GM23338 (cell line): Measurements from ENCODE around the gene AIP. TPM values are rescaled to one million over a fixed set of nuclear protein-coding genes. Genes with fewer than 3 reads are reported as not detected.

Experiments used
- ATAC-seq: fragments of 200-7000 bp; cut with Tn5 transposase; 3 replicates; pipeline ENCODE4 v1.9.1; 2020
- DNase-seq: peaks from one replicate; pipeline ENCODE4 v3.0.0-alpha.2; 2015; ENCODE audit warnings: low spot score
- H2AFZ ChIP-seq: fragments of 200-600 bp; sonication (generic); 2 replicates; pipeline ENCODE4 v1.8.0; 2016; ENCODE audit warnings: antibody characterized with exemption, mild to moderate bottlenecking, moderate library complexity
- H3F3A ChIP-seq: fragments of 200-600 bp; sonication (generic); replicated peaks from 2 replicates; pipeline ENCODE4 v1.8.0; 2017; ENCODE audit warnings: antibody characterized with exemption, mixed run types, low read depth
- H3K27ac ChIP-seq: fragments of 200-600 bp; sonication (generic); 2 replicates; pipeline ENCODE4 v1.6.1; 2016; ENCODE audit warnings: low read depth
- H3K27me3 ChIP-seq: fragments of 200-600 bp; sonication (generic); 2 replicates; pipeline ENCODE4 v1.8.0; 2016; ENCODE audit warnings: mild to moderate bottlenecking, mixed run types, moderate library complexity; ENCODE audit not compliant: insufficient read depth
- H3K36me3 ChIP-seq: fragments of 200-600 bp; sonication (generic); 2 replicates; pipeline ENCODE4 v1.8.0; 2016; ENCODE audit warnings: mild to moderate bottlenecking; ENCODE audit not compliant: insufficient read depth
- H3K4me1 ChIP-seq: fragments of 200-600 bp; sonication (generic); 2 replicates; pipeline ENCODE4 v1.8.0; 2016; ENCODE audit warnings: mild to moderate bottlenecking, moderate library complexity; ENCODE audit not compliant: insufficient read depth
- H3K4me2 ChIP-seq: fragments of 200-600 bp; sonication (generic); 2 replicates; pipeline ENCODE4 v1.7.1; 2017; ENCODE audit warnings: mixed run types
- H3K4me3 ChIP-seq: fragments of 200-600 bp; sonication (generic); 2 replicates; pipeline ENCODE4 v1.6.1; 2016; ENCODE audit warnings: mixed run types
- H3K79me2 ChIP-seq: fragments of 200-600 bp; sonication (generic); replicated peaks from 2 replicates; pipeline ENCODE4 v1.8.0; 2017; ENCODE audit warnings: mild to moderate bottlenecking; ENCODE audit not compliant: insufficient read depth
- H3K9me2 ChIP-seq: fragments of 200-600 bp; sonication (generic); 2 replicates; pipeline ENCODE4 v1.8.0; 2017; ENCODE audit not compliant: insufficient read depth
- H4K20me1 ChIP-seq: fragments of 200-600 bp; sonication (generic); replicated peaks from 2 replicates; pipeline ENCODE4 v1.8.0; 2017; ENCODE audit warnings: mild to moderate bottlenecking; ENCODE audit not compliant: insufficient read depth
- H3K27ac Mint-ChIP-seq: 2 replicates; pipeline ENCODE4 v1.8.0; 2020; ENCODE audit warnings: inconsistent platforms, mild to moderate bottlenecking, moderate library complexity, mixed read lengths
- H3K27me3 Mint-ChIP-seq: 3 replicates; pipeline ENCODE4 v1.8.0; 2022; ENCODE audit warnings: low read depth, mild to moderate bottlenecking, moderate library complexity, mixed read lengths, inconsistent platforms; ENCODE audit not compliant: insufficient read depth, poor library complexity
- H3K36me3 Mint-ChIP-seq: 3 replicates; pipeline ENCODE4 v1.8.0; 2021; ENCODE audit warnings: low read depth, mild to moderate bottlenecking, inconsistent platforms, moderate library complexity, mixed read lengths
- H3K4me1 Mint-ChIP-seq: 3 replicates; pipeline ENCODE4 v1.8.0; 2020; ENCODE audit warnings: mild to moderate bottlenecking, inconsistent platforms, mixed read lengths
- H3K4me3 Mint-ChIP-seq: 3 replicates; pipeline ENCODE4 v1.8.0; 2021; ENCODE audit warnings: moderate library complexity, mild to moderate bottlenecking, inconsistent platforms, mixed read lengths
- H3K9me3 Mint-ChIP-seq: 3 replicates; pipeline ENCODE4 v1.8.0; 2020; ENCODE audit warnings: moderate library complexity, mild to moderate bottlenecking, inconsistent platforms, mixed read lengths
- CREB1 ChIP-seq: fragments of 250-450 bp; sonication (Bioruptor Pico); IDR thresholded peaks from 2 replicates; pipeline ENCODE4 v1.5.0; 2020; ENCODE audit warnings: low read depth, mild to moderate bottlenecking, moderate library complexity
- ETS1 ChIP-seq: IDR thresholded peaks from 2 replicates; pipeline ENCODE4 v1.6.1; 2016; ENCODE audit warnings: antibody characterized with exemption
- EZH2 ChIP-seq: fragments of 200-600 bp; sonication (generic); IDR thresholded peaks from one replicate; pipeline ENCODE4 v1.8.0; 2017; ENCODE audit warnings: antibody characterized with exemption, mild to moderate bottlenecking, low read depth; ENCODE audit not compliant: unreplicated experiment
- EZH2phosphoT487 ChIP-seq: fragments of 200-600 bp; sonication (generic); IDR thresholded peaks from one replicate; pipeline ENCODE4 v1.8.1; 2018; ENCODE audit warnings: antibody characterized with exemption; ENCODE audit not compliant: unreplicated experiment
- JUNB ChIP-seq: IDR thresholded peaks from one replicate; pipeline ENCODE4 v1.6.1; 2016; ENCODE audit warnings: antibody characterized with exemption; ENCODE audit not compliant: unreplicated experiment
- NANOG ChIP-seq: IDR thresholded peaks from 2 replicates; pipeline ENCODE4 v1.6.1; 2016; ENCODE audit warnings: antibody characterized with exemption, borderline replicate concordance
- POLR2AphosphoS5 ChIP-seq: IDR thresholded peaks from 2 replicates; pipeline ENCODE4 v1.6.1; 2016; ENCODE audit warnings: antibody characterized with exemption, low read depth
- STAT1 ChIP-seq: IDR thresholded peaks from one replicate; pipeline ENCODE4 v1.6.1; 2016; ENCODE audit warnings: antibody characterized with exemption; ENCODE audit not compliant: unreplicated experiment
- ZNF114 ChIP-seq: fragments of 250-450 bp; sonication (Bioruptor Pico); IDR thresholded peaks from 2 replicates; pipeline ENCODE4 v1.5.0; 2020; ENCODE audit warnings: mild to moderate bottlenecking, moderate library complexity
- ZNF331 ChIP-seq: fragments of 250-450 bp; sonication (Bioruptor Pico); IDR thresholded peaks from 2 replicates; pipeline ENCODE4 v1.5.0; 2020; ENCODE audit warnings: low read depth, mild to moderate bottlenecking, moderate library complexity
- polyA plus RNA-seq: library from polyadenylated mRNA; unstranded; fragments of >200 nt; fragmentation: Nextera tagmentation; extraction: Ambion mirVana; gene quantifications from 2 replicates; pipeline ENCODE4 v1.2.1, GENCODE V29; 2016
- total RNA-seq: library from RNA; depleted of rRNA; stranded (reverse); fragments of >200 nt; shearing (Covaris generic); gene quantifications from 2 replicates; pipeline ENCODE4 v1.2.3, GENCODE V29; 2014
- TF ChIP-seq, protein P1 (sequence below), 2 experiments: fragments of 200-600 bp in 1 of 2; sonication (generic) in 1 of 2; conservative IDR thresholded peaks; 2 replicates each; pipeline versions ENCODE4 v1.5.1 to v1.6.1; 2016 to 2017; ENCODE audit warnings: antibody characterized with exemption in 2 of 2, low read depth in 2 of 2, mild to moderate bottlenecking in 2 of 2, moderate library complexity in 1 of 2
- TF ChIP-seq, protein P2 (sequence below): IDR thresholded peaks from one replicate; pipeline ENCODE4 v1.6.1; 2018; ENCODE audit warnings: antibody characterized with exemption; ENCODE audit not compliant: unreplicated experiment
- TF ChIP-seq, protein P3 (sequence below): fragments of 250-450 bp; sonication (Bioruptor Pico); IDR thresholded peaks from 2 replicates; pipeline ENCODE4 v1.5.0; 2020; ENCODE audit warnings: mild to moderate bottlenecking, moderate library complexity

AIP gene
- total and polyA plus RNA-seq, 2 experiments from 2014 or later = 29.1 to 32.1 TPM

DNA sequence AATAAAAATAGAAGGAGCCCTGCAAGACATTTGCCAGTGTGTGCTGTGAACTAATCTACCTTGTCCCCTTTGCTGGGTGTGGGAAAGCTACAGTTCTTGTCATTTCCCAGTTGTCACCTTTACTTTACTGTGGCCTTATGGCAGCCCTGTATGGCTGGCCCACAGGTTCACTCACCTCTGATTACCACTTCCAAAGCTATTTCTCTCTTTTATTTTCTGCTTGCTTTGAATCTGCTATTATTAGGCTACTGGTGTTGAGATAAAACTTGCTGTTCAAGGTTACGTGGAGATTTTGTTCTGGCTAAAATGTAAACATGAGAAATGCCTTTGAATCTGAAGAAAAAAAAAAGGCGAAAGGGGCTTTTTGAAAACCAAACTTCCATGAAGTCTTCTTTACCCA, 50.1 kb downstream of the AIP start:
- TF ChIP-seq CREB1 (CRISPR knock-in tag) (no peak), ETS1 (no peak), EZH2 (no peak), NANOG (no peak), STAT1 (no peak), POLR2AphosphoS5 (no peak), JUNB (no peak), EZH2phosphoT487 (no peak), ZNF331 (no peak), ZNF114 (CRISPR knock-in tag) (no peak)
- TF ChIP-seq, protein P1, sequence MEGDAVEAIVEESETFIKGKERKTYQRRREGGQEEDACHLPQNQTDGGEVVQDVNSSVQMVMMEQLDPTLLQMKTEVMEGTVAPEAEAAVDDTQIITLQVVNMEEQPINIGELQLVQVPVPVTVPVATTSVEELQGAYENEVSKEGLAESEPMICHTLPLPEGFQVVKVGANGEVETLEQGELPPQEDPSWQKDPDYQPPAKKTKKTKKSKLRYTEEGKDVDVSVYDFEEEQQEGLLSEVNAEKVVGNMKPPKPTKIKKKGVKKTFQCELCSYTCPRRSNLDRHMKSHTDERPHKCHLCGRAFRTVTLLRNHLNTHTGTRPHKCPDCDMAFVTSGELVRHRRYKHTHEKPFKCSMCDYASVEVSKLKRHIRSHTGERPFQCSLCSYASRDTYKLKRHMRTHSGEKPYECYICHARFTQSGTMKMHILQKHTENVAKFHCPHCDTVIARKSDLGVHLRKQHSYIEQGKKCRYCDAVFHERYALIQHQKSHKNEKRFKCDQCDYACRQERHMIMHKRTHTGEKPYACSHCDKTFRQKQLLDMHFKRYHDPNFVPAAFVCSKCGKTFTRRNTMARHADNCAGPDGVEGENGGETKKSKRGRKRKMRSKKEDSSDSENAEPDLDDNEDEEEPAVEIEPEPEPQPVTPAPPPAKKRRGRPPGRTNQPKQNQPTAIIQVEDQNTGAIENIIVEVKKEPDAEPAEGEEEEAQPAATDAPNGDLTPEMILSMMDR (conservative IDR thresholded peaks at IDR 0.05; ENCODE audit: low read depth in 2 of 2) = no peak
- TF ChIP-seq, protein P2, sequence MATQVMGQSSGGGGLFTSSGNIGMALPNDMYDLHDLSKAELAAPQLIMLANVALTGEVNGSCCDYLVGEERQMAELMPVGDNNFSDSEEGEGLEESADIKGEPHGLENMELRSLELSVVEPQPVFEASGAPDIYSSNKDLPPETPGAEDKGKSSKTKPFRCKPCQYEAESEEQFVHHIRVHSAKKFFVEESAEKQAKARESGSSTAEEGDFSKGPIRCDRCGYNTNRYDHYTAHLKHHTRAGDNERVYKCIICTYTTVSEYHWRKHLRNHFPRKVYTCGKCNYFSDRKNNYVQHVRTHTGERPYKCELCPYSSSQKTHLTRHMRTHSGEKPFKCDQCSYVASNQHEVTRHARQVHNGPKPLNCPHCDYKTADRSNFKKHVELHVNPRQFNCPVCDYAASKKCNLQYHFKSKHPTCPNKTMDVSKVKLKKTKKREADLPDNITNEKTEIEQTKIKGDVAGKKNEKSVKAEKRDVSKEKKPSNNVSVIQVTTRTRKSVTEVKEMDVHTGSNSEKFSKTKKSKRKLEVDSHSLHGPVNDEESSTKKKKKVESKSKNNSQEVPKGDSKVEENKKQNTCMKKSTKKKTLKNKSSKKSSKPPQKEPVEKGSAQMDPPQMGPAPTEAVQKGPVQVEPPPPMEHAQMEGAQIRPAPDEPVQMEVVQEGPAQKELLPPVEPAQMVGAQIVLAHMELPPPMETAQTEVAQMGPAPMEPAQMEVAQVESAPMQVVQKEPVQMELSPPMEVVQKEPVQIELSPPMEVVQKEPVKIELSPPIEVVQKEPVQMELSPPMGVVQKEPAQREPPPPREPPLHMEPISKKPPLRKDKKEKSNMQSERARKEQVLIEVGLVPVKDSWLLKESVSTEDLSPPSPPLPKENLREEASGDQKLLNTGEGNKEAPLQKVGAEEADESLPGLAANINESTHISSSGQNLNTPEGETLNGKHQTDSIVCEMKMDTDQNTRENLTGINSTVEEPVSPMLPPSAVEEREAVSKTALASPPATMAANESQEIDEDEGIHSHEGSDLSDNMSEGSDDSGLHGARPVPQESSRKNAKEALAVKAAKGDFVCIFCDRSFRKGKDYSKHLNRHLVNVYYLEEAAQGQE = no peak
- TF ChIP-seq, protein P3, sequence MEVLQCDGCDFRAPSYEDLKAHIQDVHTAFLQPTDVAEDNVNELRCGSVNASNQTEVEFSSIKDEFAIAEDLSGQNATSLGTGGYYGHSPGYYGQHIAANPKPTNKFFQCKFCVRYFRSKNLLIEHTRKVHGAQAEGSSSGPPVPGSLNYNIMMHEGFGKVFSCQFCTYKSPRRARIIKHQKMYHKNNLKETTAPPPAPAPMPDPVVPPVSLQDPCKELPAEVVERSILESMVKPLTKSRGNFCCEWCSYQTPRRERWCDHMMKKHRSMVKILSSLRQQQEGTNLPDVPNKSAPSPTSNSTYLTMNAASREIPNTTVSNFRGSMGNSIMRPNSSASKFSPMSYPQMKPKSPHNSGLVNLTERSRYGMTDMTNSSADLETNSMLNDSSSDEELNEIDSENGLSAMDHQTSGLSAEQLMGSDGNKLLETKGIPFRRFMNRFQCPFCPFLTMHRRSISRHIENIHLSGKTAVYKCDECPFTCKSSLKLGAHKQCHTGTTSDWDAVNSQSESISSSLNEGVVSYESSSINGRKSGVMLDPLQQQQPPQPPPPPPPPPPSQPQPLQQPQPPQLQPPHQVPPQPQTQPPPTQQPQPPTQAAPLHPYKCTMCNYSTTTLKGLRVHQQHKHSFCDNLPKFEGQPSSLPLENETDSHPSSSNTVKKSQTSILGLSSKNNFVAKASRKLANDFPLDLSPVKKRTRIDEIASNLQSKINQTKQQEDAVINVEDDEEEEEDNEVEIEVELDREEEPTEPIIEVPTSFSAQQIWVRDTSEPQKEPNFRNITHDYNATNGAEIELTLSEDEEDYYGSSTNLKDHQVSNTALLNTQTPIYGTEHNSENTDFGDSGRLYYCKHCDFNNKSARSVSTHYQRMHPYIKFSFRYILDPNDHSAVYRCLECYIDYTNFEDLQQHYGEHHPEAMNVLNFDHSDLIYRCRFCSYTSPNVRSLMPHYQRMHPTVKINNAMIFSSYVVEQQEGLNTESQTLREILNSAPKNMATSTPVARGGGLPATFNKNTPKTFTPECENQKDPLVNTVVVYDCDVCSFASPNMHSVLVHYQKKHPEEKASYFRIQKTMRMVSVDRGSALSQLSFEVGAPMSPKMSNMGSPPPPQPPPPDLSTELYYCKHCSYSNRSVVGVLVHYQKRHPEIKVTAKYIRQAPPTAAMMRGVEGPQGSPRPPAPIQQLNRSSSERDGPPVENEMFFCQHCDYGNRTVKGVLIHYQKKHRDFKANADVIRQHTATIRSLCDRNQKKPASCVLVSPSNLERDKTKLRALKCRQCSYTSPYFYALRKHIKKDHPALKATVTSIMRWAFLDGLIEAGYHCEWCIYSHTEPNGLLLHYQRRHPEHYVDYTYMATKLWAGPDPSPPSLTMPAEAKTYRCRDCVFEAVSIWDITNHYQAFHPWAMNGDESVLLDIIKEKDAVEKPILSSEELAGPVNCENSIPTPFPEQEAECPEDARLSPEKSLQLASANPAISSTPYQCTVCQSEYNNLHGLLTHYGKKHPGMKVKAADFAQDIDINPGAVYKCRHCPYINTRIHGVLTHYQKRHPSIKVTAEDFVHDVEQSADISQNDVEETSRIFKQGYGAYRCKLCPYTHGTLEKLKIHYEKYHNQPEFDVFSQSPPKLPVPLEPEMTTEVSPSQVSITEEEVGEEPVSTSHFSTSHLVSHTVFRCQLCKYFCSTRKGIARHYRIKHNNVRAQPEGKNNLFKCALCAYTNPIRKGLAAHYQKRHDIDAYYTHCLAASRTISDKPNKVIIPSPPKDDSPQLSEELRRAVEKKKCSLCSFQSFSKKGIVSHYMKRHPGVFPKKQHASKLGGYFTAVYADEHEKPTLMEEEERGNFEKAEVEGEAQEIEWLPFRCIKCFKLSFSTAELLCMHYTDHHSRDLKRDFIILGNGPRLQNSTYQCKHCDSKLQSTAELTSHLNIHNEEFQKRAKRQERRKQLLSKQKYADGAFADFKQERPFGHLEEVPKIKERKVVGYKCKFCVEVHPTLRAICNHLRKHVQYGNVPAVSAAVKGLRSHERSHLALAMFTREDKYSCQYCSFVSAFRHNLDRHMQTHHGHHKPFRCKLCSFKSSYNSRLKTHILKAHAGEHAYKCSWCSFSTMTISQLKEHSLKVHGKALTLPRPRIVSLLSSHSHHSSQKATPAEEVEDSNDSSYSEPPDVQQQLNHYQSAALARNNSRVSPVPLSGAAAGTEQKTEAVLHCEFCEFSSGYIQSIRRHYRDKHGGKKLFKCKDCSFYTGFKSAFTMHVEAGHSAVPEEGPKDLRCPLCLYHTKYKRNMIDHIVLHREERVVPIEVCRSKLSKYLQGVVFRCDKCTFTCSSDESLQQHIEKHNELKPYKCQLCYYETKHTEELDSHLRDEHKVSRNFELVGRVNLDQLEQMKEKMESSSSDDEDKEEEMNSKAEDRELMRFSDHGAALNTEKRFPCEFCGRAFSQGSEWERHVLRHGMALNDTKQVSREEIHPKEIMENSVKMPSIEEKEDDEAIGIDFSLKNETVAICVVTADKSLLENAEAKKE (CRISPR knock-in tag) = no peak
- H4K20me1 ChIP-seq = no peaks in the 10 kb centered on the region
- no peak overlapping the region for H3K27ac ChIP-seq
- H3K4me3 ChIP-seq = no peak overlapping the region
- H3K4me1 Mint-ChIP-seq = no peaks in the 10 kb centered on the region; the same call in 2 of the 3 replicates
- H3K27me3 ChIP-seq = no peaks in the 10 kb centered on the region
- DNase-seq (no peak), ATAC-seq (no peak)
- peaks cover 45% of the 10 kb centered on the region for H3K9me3 Mint-ChIP-seq
- no peak overlapping the region for H2AFZ ChIP-seq
- peaks cover 8% of the 10 kb centered on the region for H3K27me3 Mint-ChIP-seq
- no peaks in the 10 kb centered on the region for H3F3A ChIP-seq
- H3K36me3 Mint-ChIP-seq = peaks cover 5% of the 10 kb centered on the region; the same call in 2 of the 3 replicates
- no peak overlapping the region for H3K27ac Mint-ChIP-seq
- no peaks in the 10 kb centered on the region for H3K4me1 ChIP-seq
- peaks cover 11% of the 10 kb centered on the region for H3K36me3 ChIP-seq
- H3K4me2 ChIP-seq = no peak overlapping the region
- H3K9me2 ChIP-seq = peaks cover 5% of the 10 kb centered on the region; the same call in 1 of the 2 replicates
- no peak overlapping the region for H3K4me3 Mint-ChIP-seq
- H3K79me2 ChIP-seq = no peaks in the 10 kb centered on the region
